CD14-positive monocyte (primary cell): Measurements from ENCODE around the gene TMEFF2. TPM values are rescaled to one million over a fixed set of nuclear protein-coding genes. Genes with fewer than 3 reads are reported as not detected.
A peak's percentile ranks its signal among the peaks of the same experiment; 100 is the strongest.

Experiments used
- DNase-seq, 3 donors: peaks; one replicate each; pipeline ENCODE4 v3.0.0-alpha.2; 2011 to 2022
- H2AFZ ChIP-seq: 2 replicates; pipeline ENCODE4 v1.6.0; 2012; ENCODE audit warnings: mild to moderate bottlenecking, low read depth, low read length, inconsistent platforms; ENCODE audit not compliant: insufficient read depth, poor library complexity, severe bottlenecking
- H3K27ac ChIP-seq, 2 donors: 1 replicate in 1 of 2; 2 replicates in 1 of 2; pipeline ENCODE4 v1.5.1; 2012 to 2013; ENCODE audit warnings: low read length in 2 of 2, control low read depth in 1 of 2, inconsistent platforms in 1 of 2, low read depth in 1 of 2, mild to moderate bottlenecking in 1 of 2
- H3K27me3 ChIP-seq, 2 donors: one replicate each; pipeline versions ENCODE4 v1.6.0 to v1.6.1; 2011 to 2013; ENCODE audit warnings: low read length in 2 of 2; ENCODE audit not compliant: control insufficient read depth in 2 of 2, insufficient read depth in 2 of 2
- H3K36me3 ChIP-seq, 2 donors: replicated peaks in 1 of 2; 1 replicate in 1 of 2; 2 replicates in 1 of 2; pipeline versions ENCODE4 v1.5.1 to v1.6.1; 2012 to 2013; ENCODE audit warnings: low read length in 2 of 2, control low read depth in 1 of 2, inconsistent platforms in 1 of 2, mild to moderate bottlenecking in 1 of 2; ENCODE audit not compliant: insufficient read depth in 2 of 2, control insufficient read depth in 1 of 2
- H3K4me1 ChIP-seq, 2 donors: 1 replicate in 1 of 2; 2 replicates in 1 of 2; pipeline versions ENCODE4 v1.5.1 to v1.6.1; 2012 to 2013; ENCODE audit warnings: low read length in 2 of 2, control low read depth in 1 of 2, inconsistent platforms in 1 of 2, mild to moderate bottlenecking in 1 of 2, moderate library complexity in 1 of 2; ENCODE audit not compliant: insufficient read depth in 2 of 2, control insufficient read depth in 1 of 2
- H3K4me2 ChIP-seq: replicated peaks from 2 replicates; pipeline ENCODE3; 2012; ENCODE audit warnings: low read length, moderate library complexity, mild to moderate bottlenecking; ENCODE audit not compliant: poor library complexity, severe bottlenecking; ENCODE audit errors: extremely low read depth
- H3K4me3 ChIP-seq, 3 experiments: fragments of 200-600 bp in 1 of 3; sonication (generic) in 1 of 3; replicated peaks in 1 of 3; 1 replicate in 2 of 3; 2 replicates in 1 of 3; pipeline ENCODE4 v1.5.1; 2011 to 2013; ENCODE audit warnings: low read length in 3 of 3, mild to moderate bottlenecking in 3 of 3, control low read depth in 2 of 3, low read depth in 2 of 3, inconsistent platforms in 1 of 3, moderate library complexity in 1 of 3
- H3K79me2 ChIP-seq: 2 replicates; pipeline ENCODE4 v1.6.0; 2012; ENCODE audit warnings: mild to moderate bottlenecking, control low read depth, inconsistent platforms, low read length, moderate library complexity; ENCODE audit not compliant: insufficient read depth
- H3K9ac ChIP-seq: 2 replicates; pipeline ENCODE4 v1.6.0; 2017; ENCODE audit warnings: low read length, mild to moderate bottlenecking; ENCODE audit not compliant: insufficient read depth, poor library complexity, severe bottlenecking
- H3K9me3 ChIP-seq, 2 donors: replicated peaks in 1 of 2; 1 replicate in 1 of 2; 2 replicates in 1 of 2; pipeline versions ENCODE4 v1.5.1 to v1.6.1; 2012 to 2013; ENCODE audit warnings: low read length in 2 of 2, control low read depth in 1 of 2; ENCODE audit not compliant: control insufficient read depth in 1 of 2, insufficient read depth in 1 of 2
- H4K20me1 ChIP-seq: 2 replicates; pipeline ENCODE4 v1.6.0; 2012; ENCODE audit warnings: mild to moderate bottlenecking, low read length, control low read depth, moderate library complexity; ENCODE audit not compliant: insufficient read depth
- H3K27ac Mint-ChIP-seq, 7 donors: one replicate each; pipeline ENCODE4 v1.8.0; 2020; ENCODE audit warnings: mild to moderate bottlenecking in 7 of 7, mixed read lengths in 7 of 7, moderate library complexity in 6 of 7, inconsistent platforms in 2 of 7
- H3K27me3 Mint-ChIP-seq, 3 donors: one replicate each; pipeline ENCODE4 v1.8.0; 2021 to 2022; ENCODE audit warnings: low read depth in 3 of 3, mild to moderate bottlenecking in 3 of 3, mixed read lengths in 3 of 3, moderate library complexity in 3 of 3, inconsistent platforms in 1 of 3
- H3K36me3 Mint-ChIP-seq, 2 donors: one replicate each; pipeline ENCODE4 v1.8.0; 2020; ENCODE audit warnings: mixed read lengths in 2 of 2, inconsistent platforms in 1 of 2, mild to moderate bottlenecking in 1 of 2
- H3K4me1 Mint-ChIP-seq: one replicate; pipeline ENCODE4 v1.8.0; 2020; ENCODE audit warnings: mild to moderate bottlenecking, mixed read lengths
- H3K4me3 Mint-ChIP-seq, 2 donors: one replicate each; pipeline ENCODE4 v1.8.0; 2020; ENCODE audit warnings: mild to moderate bottlenecking in 2 of 2, mixed read lengths in 2 of 2, moderate library complexity in 1 of 2
- H3K9me3 Mint-ChIP-seq, 7 donors: one replicate each; pipeline ENCODE4 v1.8.0; 2020 to 2022; ENCODE audit warnings: mixed read lengths in 7 of 7, mild to moderate bottlenecking in 6 of 7, moderate library complexity in 6 of 7, inconsistent platforms in 2 of 7
- CTCF ChIP-seq: fragments of 200-600 bp; IDR thresholded peaks from one replicate; pipeline ENCODE4 v1.8.0; 2022; ENCODE audit warnings: antibody characterized with exemption, mild to moderate bottlenecking
- WGBS: methylation state at CpG from one replicate; pipeline ENCODE4 v1.1.5; 2013; ENCODE audit warnings: missing lambda C conversion rate; ENCODE audit not compliant: insufficient coverage; 5-methylcytosine and 5-hydroxymethylcytosine counted together
- intact Hi-C, 2 donors: fragments of 100-400 bp; cut with micrococcal nuclease; formaldehyde crosslinking; loops; one replicate each; pipeline versions ENCODE4 v1.15.0 to v1.15.1; 2023
- polyA plus RNA-seq, 3 donors: library from polyadenylated mRNA; depleted of rRNA in 1 of 3; unstranded in 2 of 3; stranded (reverse) in 1 of 3; fragments of 300-500 nt in 2 of 3; fragments of >200 nt in 1 of 3; fragmentation: Illumina TruSeq in 2 of 3; gene quantifications; 1 replicate in 2 of 3; 2 replicates in 1 of 3; pipeline ENCODE4 v1.2.3, GENCODE V29; 2012 to 2021

The TMEFF2 gene
- polyA plus RNA-seq, 3 donors: not detected

GRCh38 chr2:191951376-191951775 is 243.4 kb downstream of the TMEFF2 start:
- Mint-ChIP-seq H3K27ac (peak overlapping the region; percentile 12 to 89 (median 76)), H3K27me3 (peaks cover 0 to 2% (median 0%) of the 10 kb centered on the region in 3 donors), H3K4me1 (peaks cover 34% of the 10 kb centered on the region), H3K4me3 (peak overlapping the region in 1 of 2 donors; percentile 8), H3K9me3 (peaks cover 0 to 2% (median 0%) of the 10 kb centered on the region in 7 donors), H3K36me3 (no peaks in the 10 kb centered on the region)
- Histone ChIP-seq H3K79me2 (no peaks in the 10 kb centered on the region), H4K20me1 (no peaks in the 10 kb centered on the region), H3K4me3 (no peak overlapping the region), H3K36me3 (no peaks in the 10 kb centered on the region), H3K27ac (peak overlapping the region in 1 of 2 donors; percentile 60), H3K4me2 (peak overlapping the region; percentile 22), H3K4me1 (peaks cover 21 to 34% of the 10 kb centered on the region in 2 donors), H3K9me3 (no peaks in the 10 kb centered on the region), H3K9ac (no peak overlapping the region), H3K27me3 (no peaks in the 10 kb centered on the region), H2AFZ (no peak overlapping the region)
- intact Hi-C loops: no loop called here
- peak; percentile 8 to 26 (median 12) for DNase-seq
- TF ChIP-seq CTCF: no peak
- 6% methylated on average over 1 of the region's 1 CpG for WGBS

- no CpG with 5 or more reads among the region's 3 CpGs for WGBS
Measured at GRCh38 chr2:191950132-191950874, 244.4 kb downstream of the TMEFF2 start.

More at GRCh38 chr2:191950132-191950874, 244.4 kb downstream of the TMEFF2 start:
- H3K27me3 Mint-ChIP-seq: no peaks in the 10 kb centered on the region
- Histone ChIP-seq H3K36me3 (no peaks in the 10 kb centered on the region), H3K27ac (no peak overlapping the region), H3K9ac (no peak overlapping the region), H3K4me2 (no peak overlapping the region), H3K27me3 (no peaks in the 10 kb centered on the region), H3K4me3 (no peak overlapping the region), H4K20me1 (no peaks in the 10 kb centered on the region), H3K79me2 (no peaks in the 10 kb centered on the region), H3K4me1 (peaks cover 22 to 35% of the 10 kb centered on the region in 2 donors), H2AFZ (no peak overlapping the region), H3K9me3 (no peaks in the 10 kb centered on the region)
- no peaks in the 10 kb centered on the region for H3K36me3 Mint-ChIP-seq
- intact Hi-C loops: no loop called here
- peaks cover 35% of the 10 kb centered on the region for H3K4me1 Mint-ChIP-seq
- TF ChIP-seq CTCF: no peak
- H3K27ac Mint-ChIP-seq: no peak overlapping the region
- H3K4me3 Mint-ChIP-seq: no peak overlapping the region
- H3K9me3 Mint-ChIP-seq: peaks cover 0 to 2% (median 0%) of the 10 kb centered on the region in 7 donors
- DNase-seq: peak in 2 of 3 donors; percentile 17 to 21
